ENCODE measurements around the gene SLC10A3. TPM values are rescaled to one million over a fixed set of nuclear protein-coding genes. Genes with fewer than 3 reads are reported as not detected.

SLC10A3 gene
- total and polyA plus RNA-seq, 2 of the 13 experiments (the other 11 are each of a cell fraction or from before 2014, with no cell fraction given) = 10.1 to 11.5 TPM

DNA sequence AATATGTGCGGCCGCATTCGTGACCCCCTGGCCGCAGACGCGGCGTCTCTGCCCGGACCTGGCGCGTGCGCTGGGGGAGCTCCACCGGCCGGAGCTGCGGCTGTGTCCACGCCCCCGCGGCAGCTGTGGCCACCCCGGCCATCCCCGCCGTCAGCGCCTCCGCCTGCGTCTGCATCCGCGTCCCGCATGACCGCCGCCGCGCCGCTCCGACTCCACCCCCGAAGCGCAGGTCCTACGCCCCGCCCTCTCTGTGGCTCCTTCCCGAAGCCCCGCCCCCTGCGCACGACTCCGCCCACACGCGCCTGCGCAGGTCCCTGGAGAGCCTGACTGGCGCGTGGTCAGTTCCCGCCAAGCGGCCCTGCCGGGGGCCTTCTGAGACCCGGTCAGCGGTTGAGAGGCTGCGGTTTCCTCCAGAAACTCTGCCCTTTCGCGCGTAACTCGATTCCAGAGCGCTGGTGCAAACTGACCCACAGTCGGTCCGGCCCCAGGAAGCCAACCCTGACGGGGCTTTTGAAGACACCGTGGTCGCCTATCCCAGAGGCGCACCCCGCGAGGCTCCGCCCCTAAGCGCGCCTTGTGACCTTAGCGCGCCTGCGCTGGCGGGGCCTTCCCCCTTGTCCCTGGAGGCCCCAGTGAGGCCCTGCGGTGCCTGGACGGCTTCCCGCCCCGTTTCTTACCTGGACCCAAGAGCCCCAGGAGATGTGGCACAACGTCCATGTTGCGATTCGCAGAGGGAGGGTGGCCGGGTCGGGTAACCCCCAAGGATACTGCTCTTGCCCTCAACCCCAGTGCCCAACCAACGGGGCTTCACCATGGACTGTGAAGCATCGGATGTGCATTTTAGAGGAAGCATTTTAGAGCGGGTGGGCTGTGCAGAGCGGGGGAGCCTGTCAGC, 11.5 kb downstream of the SLC10A3 start, which contains the start of gene LAGE3 (continued):
- TF ChIP-seq, protein P1, sequence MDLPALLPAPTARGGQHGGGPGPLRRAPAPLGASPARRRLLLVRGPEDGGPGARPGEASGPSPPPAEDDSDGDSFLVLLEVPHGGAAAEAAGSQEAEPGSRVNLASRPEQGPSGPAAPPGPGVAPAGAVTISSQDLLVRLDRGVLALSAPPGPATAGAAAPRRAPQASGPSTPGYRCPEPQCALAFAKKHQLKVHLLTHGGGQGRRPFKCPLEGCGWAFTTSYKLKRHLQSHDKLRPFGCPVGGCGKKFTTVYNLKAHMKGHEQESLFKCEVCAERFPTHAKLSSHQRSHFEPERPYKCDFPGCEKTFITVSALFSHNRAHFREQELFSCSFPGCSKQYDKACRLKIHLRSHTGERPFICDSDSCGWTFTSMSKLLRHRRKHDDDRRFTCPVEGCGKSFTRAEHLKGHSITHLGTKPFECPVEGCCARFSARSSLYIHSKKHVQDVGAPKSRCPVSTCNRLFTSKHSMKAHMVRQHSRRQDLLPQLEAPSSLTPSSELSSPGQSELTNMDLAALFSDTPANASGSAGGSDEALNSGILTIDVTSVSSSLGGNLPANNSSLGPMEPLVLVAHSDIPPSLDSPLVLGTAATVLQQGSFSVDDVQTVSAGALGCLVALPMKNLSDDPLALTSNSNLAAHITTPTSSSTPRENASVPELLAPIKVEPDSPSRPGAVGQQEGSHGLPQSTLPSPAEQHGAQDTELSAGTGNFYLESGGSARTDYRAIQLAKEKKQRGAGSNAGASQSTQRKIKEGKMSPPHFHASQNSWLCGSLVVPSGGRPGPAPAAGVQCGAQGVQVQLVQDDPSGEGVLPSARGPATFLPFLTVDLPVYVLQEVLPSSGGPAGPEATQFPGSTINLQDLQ (CRISPR knock-in tag; IDR thresholded peaks at IDR 0.05) = no peak
- peak; percentile 65; the same call in 1 of the 2 replicates for TF ChIP-seq TMF1 (CRISPR knock-in tag; IDR thresholded peaks at IDR 0.05; ENCODE audit: low read depth)
- TF ChIP-seq ZNF432 (CRISPR knock-in tag; IDR thresholded peaks at IDR 0.05; ENCODE audit: borderline replicate concordance) = no peak
- no peak for TF ChIP-seq ZNF558 (CRISPR knock-in tag; IDR thresholded peaks at IDR 0.05; ENCODE audit: borderline replicate concordance)
- no peak for TF ChIP-seq ZNF598 (CRISPR knock-in tag; IDR thresholded peaks at IDR 0.05; ENCODE audit: borderline replicate concordance)
- TF ChIP-seq, protein P2, sequence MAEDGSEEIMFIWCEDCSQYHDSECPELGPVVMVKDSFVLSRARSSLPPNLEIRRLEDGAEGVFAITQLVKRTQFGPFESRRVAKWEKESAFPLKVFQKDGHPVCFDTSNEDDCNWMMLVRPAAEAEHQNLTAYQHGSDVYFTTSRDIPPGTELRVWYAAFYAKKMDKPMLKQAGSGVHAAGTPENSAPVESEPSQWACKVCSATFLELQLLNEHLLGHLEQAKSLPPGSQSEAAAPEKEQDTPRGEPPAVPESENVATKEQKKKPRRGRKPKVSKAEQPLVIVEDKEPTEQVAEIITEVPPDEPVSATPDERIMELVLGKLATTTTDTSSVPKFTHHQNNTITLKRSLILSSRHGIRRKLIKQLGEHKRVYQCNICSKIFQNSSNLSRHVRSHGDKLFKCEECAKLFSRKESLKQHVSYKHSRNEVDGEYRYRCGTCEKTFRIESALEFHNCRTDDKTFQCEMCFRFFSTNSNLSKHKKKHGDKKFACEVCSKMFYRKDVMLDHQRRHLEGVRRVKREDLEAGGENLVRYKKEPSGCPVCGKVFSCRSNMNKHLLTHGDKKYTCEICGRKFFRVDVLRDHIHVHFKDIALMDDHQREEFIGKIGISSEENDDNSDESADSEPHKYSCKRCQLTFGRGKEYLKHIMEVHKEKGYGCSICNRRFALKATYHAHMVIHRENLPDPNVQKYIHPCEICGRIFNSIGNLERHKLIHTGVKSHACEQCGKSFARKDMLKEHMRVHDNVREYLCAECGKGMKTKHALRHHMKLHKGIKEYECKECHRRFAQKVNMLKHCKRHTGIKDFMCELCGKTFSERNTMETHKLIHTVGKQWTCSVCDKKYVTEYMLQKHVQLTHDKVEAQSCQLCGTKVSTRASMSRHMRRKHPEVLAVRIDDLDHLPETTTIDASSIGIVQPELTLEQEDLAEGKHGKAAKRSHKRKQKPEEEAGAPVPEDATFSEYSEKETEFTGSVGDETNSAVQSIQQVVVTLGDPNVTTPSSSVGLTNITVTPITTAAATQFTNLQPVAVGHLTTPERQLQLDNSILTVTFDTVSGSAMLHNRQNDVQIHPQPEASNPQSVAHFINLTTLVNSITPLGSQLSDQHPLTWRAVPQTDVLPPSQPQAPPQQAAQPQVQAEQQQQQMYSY (CRISPR knock-in tag; IDR thresholded peaks at IDR 0.05) = no peak
- TF ChIP-seq ZNF83 (CRISPR knock-in tag; IDR thresholded peaks at IDR 0.05; ENCODE audit: borderline replicate concordance) = no peak
- TF ChIP-seq NR1H2 (CRISPR knock-in tag; IDR thresholded peaks at IDR 0.05; ENCODE audit: borderline replicate concordance, low read depth) = no peak
- no peak for TF ChIP-seq FOXJ3 (CRISPR knock-in tag; IDR thresholded peaks at IDR 0.05; ENCODE audit: borderline replicate concordance)
- TF ChIP-seq TCF12 (IDR thresholded peaks at IDR 0.05) = no peak
- no peak for TF ChIP-seq TCF12 (CRISPR knock-in tag; IDR thresholded peaks at IDR 0.05)
- TF ChIP-seq, protein P3, sequence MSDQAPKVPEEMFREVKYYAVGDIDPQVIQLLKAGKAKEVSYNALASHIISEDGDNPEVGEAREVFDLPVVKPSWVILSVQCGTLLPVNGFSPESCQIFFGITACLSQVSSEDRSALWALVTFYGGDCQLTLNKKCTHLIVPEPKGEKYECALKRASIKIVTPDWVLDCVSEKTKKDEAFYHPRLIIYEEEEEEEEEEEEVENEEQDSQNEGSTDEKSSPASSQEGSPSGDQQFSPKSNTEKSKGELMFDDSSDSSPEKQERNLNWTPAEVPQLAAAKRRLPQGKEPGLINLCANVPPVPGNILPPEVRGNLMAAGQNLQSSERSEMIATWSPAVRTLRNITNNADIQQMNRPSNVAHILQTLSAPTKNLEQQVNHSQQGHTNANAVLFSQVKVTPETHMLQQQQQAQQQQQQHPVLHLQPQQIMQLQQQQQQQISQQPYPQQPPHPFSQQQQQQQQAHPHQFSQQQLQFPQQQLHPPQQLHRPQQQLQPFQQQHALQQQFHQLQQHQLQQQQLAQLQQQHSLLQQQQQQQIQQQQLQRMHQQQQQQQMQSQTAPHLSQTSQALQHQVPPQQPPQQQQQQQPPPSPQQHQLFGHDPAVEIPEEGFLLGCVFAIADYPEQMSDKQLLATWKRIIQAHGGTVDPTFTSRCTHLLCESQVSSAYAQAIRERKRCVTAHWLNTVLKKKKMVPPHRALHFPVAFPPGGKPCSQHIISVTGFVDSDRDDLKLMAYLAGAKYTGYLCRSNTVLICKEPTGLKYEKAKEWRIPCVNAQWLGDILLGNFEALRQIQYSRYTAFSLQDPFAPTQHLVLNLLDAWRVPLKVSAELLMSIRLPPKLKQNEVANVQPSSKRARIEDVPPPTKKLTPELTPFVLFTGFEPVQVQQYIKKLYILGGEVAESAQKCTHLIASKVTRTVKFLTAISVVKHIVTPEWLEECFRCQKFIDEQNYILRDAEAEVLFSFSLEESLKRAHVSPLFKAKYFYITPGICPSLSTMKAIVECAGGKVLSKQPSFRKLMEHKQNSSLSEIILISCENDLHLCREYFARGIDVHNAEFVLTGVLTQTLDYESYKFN (CRISPR knock-in tag; conservative IDR thresholded peaks at IDR 0.05) = 0 out of 2 replicates have a peak, but pooled peaks have one; percentile 23
- no peak for TF ChIP-seq KDM4B (CRISPR knock-in tag; IDR thresholded peaks at IDR 0.05)
- TF ChIP-seq EP300 (IDR thresholded peaks at IDR 0.05; ENCODE audit: low read depth in 2 of 2, low read length in 2 of 2) = no peak
- no peak for TF ChIP-seq EP300 (CRISPR knock-in tag; IDR thresholded peaks at IDR 0.05; ENCODE audit: borderline replicate concordance)

Data from HepG2 (cell line).